GM19328 (cell line): ENCODE results near the gene FAM135A.
"Not testable (repeated sequence)": the region's sequence is repeated elsewhere in the genome, so short reads cannot be mapped to it uniquely, and the experiment has no call there.

Experiments
- ATAC-seq: cut with Tn5 transposase; IDR thresholded peaks from one replicate; pipeline ENCODE4 v1.9.1; 2021; ENCODE audit warnings: mild to moderate bottlenecking, moderate library complexity; ENCODE audit not compliant: unreplicated experiment

FAM135A gene

GRCh38 chr6:70531133-70531532 is 117.8 kb downstream of the FAM135A start:
- no peak for ATAC-seq

GRCh38 chr6:70537266-70537665 is 124.0 kb downstream of the FAM135A start:
- no peak for ATAC-seq

GRCh38 chr6:70538376-70538775 is 125.1 kb downstream of the FAM135A start:
- peak; percentile 62 for ATAC-seq

- no peak for ATAC-seq
Observed at GRCh38 chr6:70547313-70547712, 134.0 kb downstream of the FAM135A start.

- ATAC-seq, result no peak
Observed at GRCh38 chr6:70547905-70548304, 134.6 kb downstream of the FAM135A start.

GRCh38 chr6:70549327-70549726 is 136.0 kb downstream of the FAM135A start:
- no peak for ATAC-seq

- ATAC-seq, result no peak
Observed at GRCh38 chr6:70551566-70551965, 138.3 kb downstream of the FAM135A start.

- ATAC-seq, result not testable (repeated sequence)
Observed at GRCh38 chr6:70552286-70552940, 139.1 kb downstream of the FAM135A start.

GRCh38 chr6:70552974-70553373 is 139.7 kb downstream of the FAM135A start:
- no peak for ATAC-seq

- no peak for ATAC-seq
Observed at GRCh38 chr6:70557998-70558397, 144.7 kb downstream of the FAM135A start.

- ATAC-seq, result not testable (repeated sequence)
Observed at GRCh38 chr6:70562401-70562800, 149.1 kb downstream of the FAM135A start.

GRCh38 chr6:70563530-70563929 is 150.2 kb downstream of the FAM135A start:
- no peak for ATAC-seq

GRCh38 chr6:70566751-70567382 is 153.6 kb downstream of the FAM135A start, which contains the start of gene SDHAF4:
Gene SDHAF4 (plus strand): TSS chr6:70566930. CDS start chr6:70566941, 11 bp downstream.
- ATAC-seq, result peak; percentile 100

- ATAC-seq, result no peak
Observed at GRCh38 chr6:70574643-70575042, 161.3 kb downstream of the FAM135A start.

- no peak for ATAC-seq
Observed at GRCh38 chr6:70575899-70576495, 162.7 kb downstream of the FAM135A start.

GRCh38 chr6:70586114-70586513 is 172.8 kb downstream of the FAM135A start:
- peak; percentile 95 for ATAC-seq

- ATAC-seq, result no peak
Observed at GRCh38 chr6:70590400-70590799, 177.1 kb downstream of the FAM135A start.

- no peak for ATAC-seq
Observed at GRCh38 chr6:70592391-70593117, 179.2 kb downstream of the FAM135A start.

GRCh38 chr6:70593118-70593486 is 179.8 kb downstream of the FAM135A start:
- no peak for ATAC-seq

- no peak for ATAC-seq
Observed at GRCh38 chr6:70599187-70599586, 185.9 kb downstream of the FAM135A start.

- ATAC-seq, result no peak
Observed at GRCh38 chr6:70601014-70601413, 187.7 kb downstream of the FAM135A start.

GRCh38 chr6:70604254-70604653 is 190.9 kb downstream of the FAM135A start:
- no peak for ATAC-seq
